ENCODE data around the gene NDUFS6.

NDUFS6 gene

DNA sequence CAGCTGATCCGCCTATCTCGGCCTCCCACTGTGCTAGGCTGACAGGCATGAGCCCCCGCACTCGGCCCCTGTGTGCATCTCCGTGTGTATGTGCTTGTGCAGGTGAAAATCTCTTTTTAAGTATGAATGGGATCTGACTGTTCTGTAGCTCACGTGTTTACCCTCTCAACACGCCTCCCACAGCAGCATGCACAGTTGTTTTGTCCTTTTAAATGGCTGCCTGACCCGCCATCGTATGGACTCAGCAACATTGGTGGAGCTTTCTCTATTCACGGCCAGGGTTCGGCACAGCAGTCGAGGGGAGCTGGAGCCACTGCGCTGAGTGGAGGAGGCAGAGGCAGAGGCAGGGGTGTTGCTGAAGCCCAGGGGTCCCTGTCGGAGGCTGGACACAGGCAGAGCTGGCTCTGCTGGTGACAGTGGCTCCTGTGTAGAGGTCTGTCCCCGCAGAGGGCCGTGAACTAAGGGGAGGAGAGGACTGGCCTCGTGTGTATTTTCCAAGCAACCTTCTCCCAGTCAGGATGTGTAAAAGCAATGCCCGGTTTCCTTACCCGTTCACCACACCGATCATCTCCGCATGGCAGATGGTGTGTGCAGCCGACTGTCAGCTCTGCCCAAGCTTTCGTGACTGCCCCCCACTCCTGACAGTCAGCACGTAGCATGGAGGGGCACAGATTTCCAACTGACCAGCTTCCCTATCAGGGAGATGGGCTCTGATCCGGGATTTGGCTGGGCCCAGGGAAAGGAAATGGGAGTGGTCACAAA lies 38.9 kb upstream of the NDUFS6 start:
- H3K4me3 ChIP-seq (ENCODE audit: low read length): no peak overlapping the region
- no peak for DNase-seq (ENCODE audit: low read depth)
- TF ChIP-seq, protein P1, sequence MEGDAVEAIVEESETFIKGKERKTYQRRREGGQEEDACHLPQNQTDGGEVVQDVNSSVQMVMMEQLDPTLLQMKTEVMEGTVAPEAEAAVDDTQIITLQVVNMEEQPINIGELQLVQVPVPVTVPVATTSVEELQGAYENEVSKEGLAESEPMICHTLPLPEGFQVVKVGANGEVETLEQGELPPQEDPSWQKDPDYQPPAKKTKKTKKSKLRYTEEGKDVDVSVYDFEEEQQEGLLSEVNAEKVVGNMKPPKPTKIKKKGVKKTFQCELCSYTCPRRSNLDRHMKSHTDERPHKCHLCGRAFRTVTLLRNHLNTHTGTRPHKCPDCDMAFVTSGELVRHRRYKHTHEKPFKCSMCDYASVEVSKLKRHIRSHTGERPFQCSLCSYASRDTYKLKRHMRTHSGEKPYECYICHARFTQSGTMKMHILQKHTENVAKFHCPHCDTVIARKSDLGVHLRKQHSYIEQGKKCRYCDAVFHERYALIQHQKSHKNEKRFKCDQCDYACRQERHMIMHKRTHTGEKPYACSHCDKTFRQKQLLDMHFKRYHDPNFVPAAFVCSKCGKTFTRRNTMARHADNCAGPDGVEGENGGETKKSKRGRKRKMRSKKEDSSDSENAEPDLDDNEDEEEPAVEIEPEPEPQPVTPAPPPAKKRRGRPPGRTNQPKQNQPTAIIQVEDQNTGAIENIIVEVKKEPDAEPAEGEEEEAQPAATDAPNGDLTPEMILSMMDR (conservative IDR thresholded peaks at IDR 0.05; ENCODE audit: low read depth, low read length): no peak

DNA sequence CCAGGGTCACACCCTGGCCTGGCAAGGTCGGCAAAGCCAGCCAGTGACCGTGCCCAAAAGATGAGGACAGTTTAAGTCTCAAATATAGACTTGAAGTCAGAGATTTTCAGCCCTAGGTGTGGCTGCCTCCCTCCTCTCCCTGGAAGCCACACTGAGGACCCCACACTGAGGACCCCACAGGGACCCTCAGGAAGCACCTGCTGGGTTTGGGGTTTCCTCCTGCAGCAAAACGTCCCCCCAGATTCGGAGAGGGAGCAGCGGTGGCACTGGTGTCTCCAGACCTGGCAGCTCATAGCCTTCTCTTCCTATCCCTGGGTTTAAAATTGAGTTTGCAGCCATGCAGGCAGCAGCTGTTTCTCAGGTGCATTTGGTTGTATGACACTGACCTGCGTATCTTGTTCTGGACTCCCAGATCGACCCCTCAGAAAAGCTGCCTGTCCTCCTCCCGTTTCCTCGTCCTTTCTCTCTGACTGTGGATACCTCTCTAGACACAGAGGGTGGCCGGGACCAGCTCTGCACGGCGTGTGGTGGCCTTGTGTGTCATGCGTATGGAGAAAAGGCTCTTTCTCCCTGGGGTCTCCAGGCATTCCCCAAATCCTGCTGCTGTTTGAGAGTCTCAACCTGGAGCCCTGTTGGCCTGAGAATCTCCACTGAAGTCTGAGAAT lies 38.2 kb upstream of the NDUFS6 start:
- DNase-seq (ENCODE audit: low read depth): no peak
- TF ChIP-seq, protein P1 (conservative IDR thresholded peaks at IDR 0.05; ENCODE audit: low read depth, low read length): no peak
- H3K4me3 ChIP-seq (ENCODE audit: low read length): no peak overlapping the region

DNA sequence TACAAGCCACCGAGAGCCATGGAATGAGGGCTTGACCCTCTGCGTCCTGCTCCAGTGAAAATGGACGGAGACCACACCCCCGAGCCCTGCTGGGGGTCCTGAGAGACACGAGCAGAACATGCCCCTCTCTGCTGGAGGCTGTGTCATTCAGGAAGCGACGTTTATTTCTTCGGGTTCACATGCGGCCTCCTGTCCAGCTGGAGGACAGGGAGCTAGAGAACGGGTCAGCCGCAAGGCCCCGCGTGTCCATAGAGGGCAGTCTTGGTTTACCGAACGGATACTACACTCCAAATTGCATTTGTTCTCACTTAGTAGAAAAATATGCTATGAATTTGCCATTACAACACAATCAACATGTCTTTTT lies 37.7 kb upstream of the NDUFS6 start:
- H3K4me3 ChIP-seq (ENCODE audit: low read length): no peak overlapping the region
- peak; percentile 2 for DNase-seq (ENCODE audit: low read depth)
- TF ChIP-seq, protein P1 (conservative IDR thresholded peaks at IDR 0.05; ENCODE audit: low read depth, low read length): peak; percentile 80

DNA sequence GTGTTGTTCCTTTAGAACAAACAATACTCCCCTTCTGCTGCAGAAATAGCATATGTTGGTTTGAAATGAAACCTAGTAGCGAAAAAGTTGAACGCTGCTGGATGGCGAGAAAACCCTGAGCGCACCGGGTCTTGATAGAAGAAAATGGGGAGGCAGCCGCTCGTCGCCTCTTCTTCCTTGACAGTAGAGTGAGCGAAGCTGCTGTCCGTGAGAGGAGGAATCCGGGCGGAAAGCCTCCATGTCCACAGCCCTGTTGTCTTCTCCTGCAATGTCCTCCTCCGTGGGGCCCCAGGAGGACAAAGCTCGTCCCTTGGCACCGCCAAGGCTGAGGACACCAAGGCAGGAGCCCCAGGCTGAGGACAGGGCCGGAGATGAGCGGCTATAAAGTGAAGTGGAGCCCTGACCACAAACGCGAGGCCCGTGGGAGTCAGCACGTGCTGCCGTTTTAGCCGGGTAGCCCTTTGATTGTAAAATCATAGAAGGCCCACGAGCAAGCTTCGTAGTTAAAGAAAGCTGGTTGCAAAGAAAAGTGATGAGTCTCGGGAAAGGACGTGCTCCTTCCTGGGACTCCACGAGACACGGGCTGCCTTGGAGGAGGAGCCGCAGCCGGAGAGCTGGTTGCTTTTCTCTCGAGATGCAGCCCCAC lies 37.1 kb upstream of the NDUFS6 start:
- DNase-seq (ENCODE audit: low read depth): no peak

DNA sequence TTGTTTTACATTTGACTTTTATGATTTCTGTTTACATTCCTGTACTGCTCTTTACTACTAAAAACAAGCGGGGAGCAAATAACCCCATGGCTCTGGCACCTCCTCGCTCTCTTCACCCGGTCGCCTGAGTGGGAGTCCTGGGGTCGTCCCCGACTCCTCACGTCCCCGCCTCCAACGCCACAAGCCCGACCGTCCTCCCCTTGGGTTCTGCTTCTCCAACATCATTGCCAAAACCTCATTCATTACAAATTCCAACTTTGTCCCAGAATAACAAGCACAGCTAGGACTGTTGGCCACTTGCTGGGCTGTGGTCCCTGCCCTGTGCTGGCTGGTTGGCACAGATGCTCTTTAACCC lies 36.6 kb upstream of the NDUFS6 start:
- H3K4me3 ChIP-seq (ENCODE audit: low read length): no peak overlapping the region
- DNase-seq (ENCODE audit: low read depth): no peak
- TF ChIP-seq, protein P1 (conservative IDR thresholded peaks at IDR 0.05; ENCODE audit: low read depth, low read length): no peak

More for the DNA sequence above, 37.1 kb upstream of the NDUFS6 start:
- TF ChIP-seq, protein P1 (conservative IDR thresholded peaks at IDR 0.05; ENCODE audit: low read depth, low read length): no peak
- no peak overlapping the region for H3K4me3 ChIP-seq (ENCODE audit: low read length)

DNA sequence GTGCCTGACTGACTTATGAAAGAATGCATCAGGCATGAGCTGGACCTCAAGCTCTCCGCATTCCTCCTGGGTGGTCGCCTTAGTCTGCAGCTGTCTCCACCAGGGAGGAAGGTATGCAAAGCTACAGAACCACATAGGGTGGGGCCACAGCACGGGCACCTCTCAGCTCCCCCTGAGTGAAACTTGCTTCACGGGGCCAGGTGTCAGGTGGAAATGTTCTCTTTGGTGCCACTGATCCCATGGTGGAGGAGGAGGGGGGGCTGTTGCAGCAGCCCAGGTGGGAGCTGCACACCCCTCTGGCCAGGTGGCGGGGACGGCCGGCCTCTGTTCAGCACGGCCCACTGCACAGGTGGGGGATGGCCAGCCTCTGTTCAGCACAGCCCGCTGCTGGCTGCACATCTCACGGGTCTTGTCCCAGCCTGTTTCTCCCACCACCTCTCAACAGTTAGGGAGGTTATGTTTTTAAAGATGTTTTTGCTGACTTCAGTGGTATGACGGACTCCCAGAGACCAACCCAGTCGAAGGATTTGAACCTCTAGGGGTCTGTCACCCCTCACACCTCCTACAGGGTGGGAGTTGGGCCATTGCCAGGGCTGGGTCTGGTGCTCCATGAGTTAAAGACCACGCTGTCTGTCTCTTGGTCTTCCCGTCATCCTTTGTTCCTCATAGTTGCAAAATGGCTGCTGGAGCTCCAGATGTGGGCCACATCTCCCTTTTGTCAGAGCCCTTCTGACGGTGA lies 35.9 kb upstream of the NDUFS6 start:
- H3K4me3 ChIP-seq (ENCODE audit: low read length): no peak overlapping the region
- TF ChIP-seq, protein P1 (conservative IDR thresholded peaks at IDR 0.05; ENCODE audit: low read depth, low read length): no peak
- no peak for DNase-seq (ENCODE audit: low read depth)

Measured in retinal pigment epithelial cell (primary cell).